ENCODE data around the gene EGFL7.
A peak's percentile ranks its signal among the peaks of the same experiment; 100 is the strongest.
"Not testable (repeated sequence)": the region's sequence is repeated elsewhere in the genome, so short reads cannot be mapped to it uniquely, and the experiment has no call there.

Gene EGFL7

DNA sequence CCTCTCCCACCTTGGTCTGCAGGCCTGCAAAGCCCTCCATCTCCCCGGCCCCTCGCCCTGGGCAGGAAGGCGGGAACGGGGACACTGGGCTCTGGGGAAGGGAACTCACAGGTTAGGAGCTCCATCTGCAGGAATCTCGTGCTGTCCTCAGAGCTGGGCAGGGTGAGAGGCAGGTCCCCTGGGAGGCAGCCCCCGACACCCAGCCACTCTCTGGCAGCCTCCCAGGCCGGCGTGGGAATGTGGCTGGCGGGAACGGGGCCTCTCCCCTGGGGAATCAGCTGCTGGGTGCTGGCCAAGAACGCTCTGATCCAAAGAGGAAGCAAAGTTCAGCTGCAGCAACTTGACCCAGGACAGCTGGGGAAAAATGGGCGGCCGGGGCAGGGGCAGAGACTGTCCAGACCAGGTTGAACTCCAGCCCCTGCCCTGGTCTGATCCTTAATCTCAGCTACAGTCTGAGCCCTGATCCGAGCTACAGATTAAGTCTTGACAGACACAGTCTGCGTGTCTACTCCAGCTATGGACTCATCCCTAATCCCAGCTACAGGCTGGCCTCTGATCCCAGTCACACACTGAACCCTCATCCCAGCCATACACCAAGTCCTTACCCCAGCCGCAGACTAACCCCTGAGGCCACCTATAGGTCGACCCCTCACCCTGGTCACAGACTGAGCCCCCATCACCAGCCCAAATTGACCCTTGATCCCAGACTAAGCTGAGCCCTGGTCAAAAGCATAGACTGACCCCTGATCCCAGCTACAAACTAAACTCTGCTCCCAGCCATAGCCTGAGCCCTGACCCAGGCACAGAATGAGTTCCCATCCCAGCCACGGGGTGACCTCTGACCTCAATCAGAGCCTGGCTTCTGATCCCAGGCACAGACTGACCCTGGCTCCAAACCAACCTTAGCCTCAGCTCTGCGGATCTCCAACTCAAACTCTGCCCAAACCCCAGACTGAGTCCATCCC, 37.3 kb upstream of the EGFL7 start:
- DNase-seq, result no peak

DNA sequence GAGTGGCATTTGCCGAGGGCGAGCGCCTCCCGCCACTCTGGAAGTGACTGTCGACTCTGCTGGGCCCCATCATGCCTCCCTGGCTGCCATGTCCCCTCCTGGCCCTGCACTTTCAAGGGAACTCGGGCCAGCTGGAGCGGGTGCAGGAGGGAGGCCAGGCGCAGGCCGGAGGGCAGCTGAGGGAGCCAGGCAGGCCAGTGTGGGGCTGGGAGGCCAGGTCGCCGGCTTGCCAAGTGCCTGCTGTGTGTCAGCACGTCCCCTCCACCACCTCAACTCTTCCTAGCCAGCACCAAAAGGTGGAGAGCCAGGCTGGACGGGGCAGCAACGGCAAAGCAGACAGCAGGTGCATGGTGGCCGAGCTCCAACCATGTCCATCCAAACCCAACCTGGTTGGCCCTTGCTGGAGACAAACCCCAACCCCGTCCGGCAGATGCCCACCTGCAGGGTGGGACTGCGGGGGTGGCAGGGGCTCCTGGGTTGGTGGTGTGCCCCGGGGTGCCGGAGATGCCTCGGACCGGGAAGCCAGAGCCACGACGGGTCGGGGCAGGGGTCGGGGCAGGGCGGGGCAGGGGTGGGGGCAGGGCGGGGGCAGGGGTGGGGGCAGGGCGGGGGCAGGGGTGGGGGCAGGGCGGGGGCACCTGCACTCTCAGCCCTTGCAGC, 36.5 kb upstream of the EGFL7 start:
- no peak for DNase-seq

DNA sequence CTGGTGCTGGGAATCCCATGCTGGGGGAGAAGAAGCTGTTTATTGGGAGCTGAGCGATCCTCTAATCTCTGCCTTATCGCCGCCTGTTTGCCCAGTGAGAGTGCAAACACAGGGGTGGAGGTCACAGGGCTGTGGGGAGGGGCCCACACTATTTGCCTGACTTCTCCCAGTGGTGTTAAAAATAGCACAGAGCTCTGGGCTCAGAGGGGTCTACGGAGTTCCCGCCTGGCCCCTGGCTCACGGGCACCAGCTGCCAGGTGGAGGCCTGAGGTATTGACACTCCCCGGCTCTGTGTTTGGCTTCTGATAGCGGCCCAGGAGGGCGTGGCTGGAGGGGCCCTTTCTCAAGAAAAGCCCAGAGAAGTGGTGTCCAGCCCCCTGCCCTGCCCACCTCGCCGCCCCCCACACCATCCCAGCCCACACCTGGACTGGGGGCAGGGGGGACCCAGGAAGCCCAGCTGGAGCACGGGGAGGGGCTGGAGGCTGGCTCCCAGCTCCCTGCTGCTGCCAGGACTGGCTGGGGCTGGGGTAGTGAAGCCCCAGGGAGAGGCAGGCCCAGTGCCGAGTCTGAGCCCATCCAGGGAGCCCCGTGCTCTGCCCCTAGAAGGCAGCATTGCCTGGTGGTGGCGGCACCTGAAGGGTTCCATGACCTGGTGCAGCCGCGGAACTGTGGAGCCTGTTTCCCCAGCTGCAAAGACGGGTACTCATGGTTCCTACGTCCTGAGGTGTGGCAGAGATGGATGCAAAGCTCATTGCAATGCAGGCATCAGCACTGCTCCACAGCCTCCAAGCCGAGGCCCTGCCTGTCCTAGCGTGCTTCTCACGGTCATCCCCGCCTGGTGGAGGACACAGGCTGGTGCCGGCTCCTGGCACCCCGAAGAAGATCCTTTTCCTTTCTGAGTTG, 35.7 kb upstream of the EGFL7 start:
- DNase-seq, result no peak

DNA sequence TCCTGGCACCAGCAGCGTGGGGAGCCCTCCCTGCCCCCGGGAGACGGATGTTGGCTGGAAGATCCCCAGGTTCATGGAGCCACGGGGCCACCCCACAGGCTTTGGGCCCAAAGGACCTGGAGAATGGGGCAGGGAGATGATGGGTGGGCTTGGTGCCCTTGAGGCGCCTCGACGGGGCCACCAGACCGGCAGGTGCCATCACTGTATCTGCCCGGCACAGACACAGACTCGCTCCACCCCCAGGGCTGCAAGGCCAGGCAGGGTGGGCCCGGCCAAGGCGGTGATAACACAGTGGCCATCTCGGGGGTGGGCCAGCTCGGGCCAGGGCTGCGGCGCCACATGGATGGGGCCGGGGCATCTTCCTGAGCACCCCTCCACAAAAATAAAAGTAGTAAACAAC, 35.0 kb upstream of the EGFL7 start:
- no peak for DNase-seq

DNA sequence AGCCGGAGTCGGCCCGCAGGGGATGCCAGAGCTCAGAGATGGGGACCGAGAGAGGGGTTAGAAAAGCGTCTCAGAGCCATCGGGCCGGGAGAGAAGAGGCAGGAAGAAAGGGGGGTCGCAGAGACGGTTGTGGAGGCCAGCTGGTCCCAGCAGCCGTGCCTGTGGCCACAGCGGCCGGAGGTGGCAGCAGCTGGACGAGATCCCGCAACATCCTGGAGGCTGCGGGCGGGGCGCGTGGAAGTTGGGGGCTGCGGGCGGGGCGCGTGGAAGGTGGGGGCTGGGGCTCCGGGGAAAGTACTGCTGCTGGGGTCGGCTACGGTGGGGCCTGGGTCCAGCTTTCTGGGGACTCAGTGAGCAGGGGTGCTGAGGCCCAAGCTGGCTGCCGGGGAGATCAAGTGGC, 34.4 kb upstream of the EGFL7 start:
- DNase-seq, result no peak

DNA sequence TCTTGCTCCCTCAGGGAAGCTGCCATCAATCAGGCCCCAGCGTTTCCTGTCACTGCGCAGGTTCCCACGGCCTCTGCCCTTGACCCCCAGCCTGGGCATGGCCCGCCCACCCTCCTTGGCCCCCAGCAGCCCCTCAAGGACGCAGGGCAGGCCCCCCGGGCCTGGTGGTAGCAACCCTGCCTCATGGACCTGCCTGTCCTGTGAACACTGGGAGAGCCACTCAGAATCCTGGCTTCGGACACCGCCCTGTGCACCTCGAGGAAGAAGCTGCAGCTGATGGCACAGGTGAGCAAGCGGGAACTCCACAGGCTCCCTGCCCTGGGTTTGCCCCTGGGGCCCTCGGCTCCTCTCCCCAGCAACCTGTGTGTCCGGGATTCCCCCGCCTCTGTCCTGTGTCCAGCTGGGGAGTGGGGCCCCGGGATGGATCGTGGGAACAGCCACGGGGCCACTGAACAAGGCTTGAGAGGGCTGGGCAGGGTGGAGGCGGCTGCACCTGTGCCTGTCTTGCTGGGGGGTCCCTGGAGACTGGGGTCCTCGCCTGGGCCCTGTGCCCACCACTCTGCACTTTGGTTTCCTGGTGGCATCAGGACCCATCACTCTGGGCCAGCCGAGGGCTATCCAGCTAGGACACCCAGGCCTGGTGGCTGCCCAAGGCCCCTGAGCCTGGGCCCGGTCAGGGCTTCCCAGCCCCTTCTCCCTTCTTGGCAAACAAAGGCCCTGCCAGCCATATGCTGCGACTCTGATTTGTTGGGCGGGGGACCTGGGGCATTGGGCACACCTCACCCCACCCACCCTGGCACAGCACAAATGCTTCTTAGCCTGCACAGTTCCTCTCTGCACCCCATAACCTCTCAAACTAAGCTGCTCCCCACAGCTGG, 33.5 kb upstream of the EGFL7 start:
- no peak for DNase-seq

DNA sequence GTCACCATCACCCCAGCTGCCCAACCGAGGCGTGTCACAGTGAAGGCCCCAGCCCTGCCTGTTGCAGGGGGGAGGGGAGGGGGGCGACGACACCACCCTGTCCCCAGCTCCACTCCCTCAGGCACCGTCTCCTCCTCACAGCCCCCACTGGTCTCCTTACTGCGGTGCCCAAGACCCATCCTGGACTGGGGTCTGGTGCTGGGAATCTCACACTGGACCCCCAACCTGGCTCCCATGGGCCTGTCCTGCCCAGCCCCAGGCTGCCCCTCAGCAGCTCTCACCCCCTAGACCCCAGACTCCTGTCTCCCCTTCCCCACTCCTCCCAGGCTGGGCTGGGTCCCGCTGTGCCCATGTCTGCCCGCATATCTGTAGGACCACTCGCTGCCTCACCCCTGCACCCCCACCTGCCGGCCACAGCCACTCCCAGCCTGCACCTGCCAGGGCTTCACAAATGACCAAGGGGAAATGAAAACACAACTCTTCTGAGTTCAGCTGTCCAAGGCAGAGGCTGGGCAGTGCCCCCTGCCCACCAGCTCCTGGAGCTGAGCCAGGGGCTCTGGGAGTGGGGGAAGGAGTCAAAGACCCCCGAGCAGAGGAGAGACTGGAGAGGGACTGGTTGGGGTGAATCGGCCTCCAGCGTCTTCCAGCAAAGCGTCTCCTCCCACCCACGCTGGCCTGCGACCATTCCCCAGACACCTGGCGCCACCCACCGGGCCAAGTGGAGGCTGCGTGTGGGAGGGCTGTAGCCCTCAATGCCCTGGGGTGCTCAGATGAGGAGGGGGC, 32.6 kb upstream of the EGFL7 start:
- DNase-seq, result peak; percentile 20

DNA sequence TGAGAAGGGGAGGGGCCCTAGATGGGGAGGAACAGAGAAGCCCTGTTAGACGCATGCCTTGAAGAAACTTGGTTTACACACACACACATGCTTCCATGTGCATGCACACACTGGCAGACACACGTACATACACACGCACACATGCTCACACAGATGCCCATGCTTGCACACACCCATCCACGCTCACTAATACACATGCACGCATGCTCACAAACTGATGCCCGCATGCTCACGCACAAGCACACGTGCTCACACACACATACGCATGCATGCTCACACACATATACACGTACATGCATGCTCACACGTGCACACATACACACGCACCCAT, 32.1 kb upstream of the EGFL7 start:
- DNase-seq, result no peak

DNA sequence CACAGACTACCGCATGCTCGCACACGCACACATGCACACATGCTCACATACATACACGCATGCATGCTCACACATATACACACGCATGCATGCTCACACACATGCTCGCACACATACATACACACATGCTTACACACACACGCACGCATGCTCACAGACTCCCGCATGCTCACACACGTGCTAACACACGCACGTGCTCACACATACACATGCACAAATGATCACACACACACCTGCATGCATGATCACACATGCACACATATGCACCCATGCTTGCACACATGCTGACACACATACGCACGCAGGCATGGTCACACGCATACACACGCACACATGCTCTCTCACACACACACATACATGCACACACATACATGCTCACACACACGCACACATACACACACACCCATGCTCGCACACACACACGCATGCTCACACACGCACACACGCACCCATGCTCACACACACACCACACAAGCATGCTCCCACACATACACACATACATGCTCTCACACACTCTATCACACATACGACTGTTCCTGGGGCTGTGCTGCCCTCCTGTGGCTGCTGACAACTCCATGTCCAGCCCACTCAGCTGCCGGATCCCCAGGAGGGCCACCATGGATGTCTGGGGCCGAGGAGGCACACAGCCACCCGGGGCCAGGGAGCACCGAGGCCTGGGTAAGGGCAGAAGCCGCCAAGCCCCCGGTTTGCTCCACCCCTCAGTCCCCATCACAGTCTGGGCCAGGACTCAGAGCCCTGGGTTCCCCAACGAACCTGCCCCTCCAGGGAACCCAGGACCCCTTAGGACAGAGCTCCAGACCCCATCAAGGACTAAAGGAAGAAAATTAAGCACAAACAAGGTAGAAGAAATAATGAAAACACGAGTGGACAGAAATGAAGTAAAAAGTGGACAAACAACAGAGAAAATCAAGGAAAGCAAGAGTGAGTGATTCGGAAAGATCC, 31.4 kb upstream of the EGFL7 start:
- DNase-seq, result peak; percentile 61

DNA sequence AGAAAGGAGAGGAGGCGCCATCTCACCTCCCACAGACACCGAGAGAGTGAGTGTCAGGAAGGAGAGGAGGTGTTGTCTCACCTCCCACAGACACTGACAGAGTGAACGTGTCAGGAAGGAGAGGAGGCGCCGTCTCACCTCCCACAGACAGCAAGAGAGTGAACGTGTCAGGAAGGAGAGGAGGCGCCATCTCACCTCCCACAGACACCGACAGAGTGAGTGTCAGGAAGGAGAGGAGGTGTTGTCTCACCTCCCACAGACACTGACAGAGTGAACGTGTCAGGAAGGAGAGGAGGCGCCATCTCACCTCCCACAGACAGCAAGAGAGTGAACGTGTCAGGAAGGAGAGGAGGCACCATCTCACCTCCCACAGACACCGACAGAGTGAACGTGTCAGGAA, 30.6 kb upstream of the EGFL7 start:
- DNase-seq, result not testable (repeated sequence)

DNA sequence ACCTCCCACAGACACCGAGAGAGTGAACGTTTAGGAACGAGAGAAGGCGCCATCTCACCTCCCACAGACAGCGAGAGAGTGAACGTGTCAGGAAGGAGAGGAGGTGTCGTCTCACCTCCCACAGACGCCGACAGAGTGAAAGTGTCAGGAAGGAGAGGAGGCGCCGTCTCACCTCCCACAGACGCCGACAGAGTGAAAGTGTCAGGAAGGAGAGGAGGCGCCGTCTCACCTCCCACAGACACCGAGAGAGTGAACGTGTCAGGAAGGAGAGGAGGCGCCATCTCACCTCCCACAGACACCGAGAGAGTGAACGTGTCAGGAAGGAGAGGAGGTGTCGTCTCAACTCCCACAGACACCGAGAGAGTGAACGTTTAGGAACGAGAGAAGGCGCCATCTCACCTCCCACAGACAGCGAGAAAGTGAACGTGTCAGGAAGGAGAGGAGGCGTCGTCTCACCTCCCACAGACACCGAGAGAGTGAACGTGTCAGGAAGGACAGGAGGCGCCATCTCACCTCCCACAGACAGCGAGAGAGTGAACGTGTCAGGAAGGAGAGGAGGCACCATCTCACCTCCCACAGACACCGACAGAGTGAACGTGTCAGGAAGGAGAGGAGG, 30.1 kb upstream of the EGFL7 start:
- DNase-seq, result peak; percentile 37

DNA sequence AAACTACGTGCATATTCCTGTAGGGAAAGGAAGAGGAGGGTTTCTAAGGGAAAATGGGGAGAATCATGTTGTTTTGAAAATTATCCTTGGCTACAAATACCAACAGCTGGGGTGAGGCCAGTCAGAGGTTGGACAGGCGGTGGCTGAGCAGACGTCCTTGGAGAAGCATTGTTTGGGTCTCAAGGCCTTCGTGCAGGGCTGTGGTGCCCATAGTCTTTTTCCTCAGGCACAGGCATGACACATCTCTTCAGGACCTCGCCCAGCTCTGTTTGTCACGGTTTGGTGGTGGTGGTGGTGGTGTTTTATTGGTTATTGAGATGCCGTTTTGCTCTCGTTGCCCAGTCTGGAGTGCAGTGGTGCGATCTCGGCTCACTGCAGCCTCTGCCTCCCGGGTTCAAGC, 27.8 kb upstream of the EGFL7 start:
- no peak for DNase-seq

DNA sequence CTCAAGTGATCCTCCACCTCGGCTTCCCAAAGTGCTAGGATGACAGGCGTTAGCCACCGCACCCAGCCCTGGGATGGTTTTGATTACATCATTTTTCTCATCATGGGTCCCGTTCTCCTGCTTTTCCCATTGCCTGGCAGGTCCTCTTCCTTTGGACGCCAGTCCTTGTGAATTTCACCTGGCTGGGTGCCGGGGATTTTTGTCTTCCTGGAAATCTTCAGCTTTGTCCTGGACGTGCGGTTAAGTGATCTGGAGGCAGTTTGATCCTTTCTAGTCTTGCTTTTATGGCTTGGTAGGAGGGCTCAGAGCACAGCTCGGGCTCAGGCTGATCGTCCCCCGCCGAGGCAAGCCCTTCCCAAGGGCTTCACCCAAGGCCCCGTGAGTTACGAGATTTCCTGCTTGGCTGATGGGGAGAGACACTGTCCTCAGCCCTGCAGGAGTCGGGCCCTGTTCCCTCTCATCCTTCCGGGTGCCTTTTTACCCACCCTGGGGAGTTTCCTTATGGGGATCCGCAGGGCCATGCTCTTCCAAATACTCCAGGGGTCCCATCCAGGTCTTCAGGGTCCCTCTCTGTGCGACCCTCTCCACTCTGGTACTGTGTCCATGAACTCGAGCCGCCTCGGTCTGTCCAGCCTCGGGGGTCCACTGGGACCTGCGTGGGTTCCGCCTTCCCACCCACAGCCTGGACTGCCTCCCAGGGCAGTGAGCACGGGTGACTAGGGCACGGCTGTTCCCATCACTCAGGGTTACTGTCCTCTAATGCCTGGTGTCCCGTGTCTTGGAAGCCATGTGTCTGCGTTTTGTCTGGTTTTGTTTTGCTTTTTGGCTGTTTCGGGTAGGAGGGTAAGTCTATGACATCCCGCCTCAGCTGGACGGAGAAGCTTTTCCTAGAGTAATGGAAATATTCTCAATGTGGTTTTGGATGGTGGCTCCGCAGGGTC, 22.3 kb upstream of the EGFL7 start:
- DNase-seq, result no peak

DNA sequence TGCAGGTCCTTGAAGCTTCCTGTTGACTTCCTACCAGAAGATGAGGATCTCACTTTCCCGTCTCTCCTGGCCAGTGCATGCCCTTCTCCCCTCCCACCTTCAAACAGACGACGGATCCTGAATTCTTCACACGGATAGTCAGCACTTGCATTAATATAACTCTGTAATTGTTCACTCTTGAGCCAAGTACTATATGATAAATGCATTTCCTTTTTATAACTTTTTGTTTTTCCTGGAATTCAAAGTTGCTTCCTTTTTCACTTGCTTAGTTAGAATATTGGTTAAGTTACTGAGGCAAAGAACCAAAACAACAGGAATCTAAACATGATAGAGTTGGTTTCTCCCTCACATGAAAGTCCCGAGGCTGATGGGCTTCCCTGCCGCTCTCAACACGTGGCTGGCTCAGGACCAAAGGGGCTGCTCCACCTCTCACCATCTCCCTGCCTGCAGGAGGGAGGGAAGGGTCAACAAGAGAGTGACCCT, 20.2 kb upstream of the EGFL7 start:
- DNase-seq, result no peak

DNA sequence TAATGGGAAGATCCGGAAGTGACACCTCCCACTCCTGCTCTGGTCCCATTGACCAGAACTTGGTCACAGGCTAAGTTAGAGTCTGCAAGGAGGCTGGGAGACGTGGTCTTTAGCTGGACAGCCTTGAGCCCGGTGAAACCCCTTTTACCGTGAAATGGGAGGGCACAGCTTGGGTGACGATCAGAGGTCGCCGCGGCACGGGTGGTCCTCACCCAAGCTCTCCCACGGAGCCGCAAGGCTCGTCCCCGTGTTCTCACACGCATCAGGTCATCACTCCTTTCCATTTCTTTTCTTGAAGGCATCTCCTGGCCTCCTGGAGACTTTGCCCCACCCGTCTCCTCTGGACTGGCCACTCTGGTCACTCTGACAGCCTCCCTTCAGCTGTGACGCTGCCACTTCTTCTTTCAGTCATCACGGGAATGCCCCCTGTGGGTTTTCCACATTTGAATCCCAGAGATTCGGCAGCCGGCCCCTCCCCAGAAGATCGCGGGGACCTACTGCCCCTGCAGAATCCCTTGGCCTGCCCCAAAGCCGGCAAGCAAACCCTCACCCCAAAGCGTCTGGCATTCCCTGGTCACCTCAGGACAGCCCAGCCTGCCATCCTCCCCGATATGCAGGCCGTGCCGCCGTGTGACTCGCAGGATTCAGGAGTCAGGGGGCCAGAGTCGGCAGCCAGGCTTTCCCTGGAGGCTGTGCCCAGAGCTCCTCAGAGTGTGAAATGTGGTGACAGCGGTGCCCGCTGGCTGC, 18.9 kb upstream of the EGFL7 start:
- no peak for DNase-seq

DNA sequence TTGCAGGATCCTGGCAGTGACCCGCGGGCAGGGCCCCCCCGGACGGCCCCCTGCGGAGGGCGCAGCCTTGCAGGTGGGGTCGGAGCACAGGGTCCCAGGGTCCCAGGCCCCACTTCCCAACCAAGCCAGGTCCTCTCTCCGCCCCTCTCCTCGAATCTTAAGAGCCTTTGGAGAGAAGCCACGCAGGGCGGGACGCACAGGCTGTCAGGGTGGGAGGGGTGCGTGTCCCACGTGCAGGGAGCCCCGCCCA, 18.4 kb upstream of the EGFL7 start:
- DNase-seq, result no peak

DNA sequence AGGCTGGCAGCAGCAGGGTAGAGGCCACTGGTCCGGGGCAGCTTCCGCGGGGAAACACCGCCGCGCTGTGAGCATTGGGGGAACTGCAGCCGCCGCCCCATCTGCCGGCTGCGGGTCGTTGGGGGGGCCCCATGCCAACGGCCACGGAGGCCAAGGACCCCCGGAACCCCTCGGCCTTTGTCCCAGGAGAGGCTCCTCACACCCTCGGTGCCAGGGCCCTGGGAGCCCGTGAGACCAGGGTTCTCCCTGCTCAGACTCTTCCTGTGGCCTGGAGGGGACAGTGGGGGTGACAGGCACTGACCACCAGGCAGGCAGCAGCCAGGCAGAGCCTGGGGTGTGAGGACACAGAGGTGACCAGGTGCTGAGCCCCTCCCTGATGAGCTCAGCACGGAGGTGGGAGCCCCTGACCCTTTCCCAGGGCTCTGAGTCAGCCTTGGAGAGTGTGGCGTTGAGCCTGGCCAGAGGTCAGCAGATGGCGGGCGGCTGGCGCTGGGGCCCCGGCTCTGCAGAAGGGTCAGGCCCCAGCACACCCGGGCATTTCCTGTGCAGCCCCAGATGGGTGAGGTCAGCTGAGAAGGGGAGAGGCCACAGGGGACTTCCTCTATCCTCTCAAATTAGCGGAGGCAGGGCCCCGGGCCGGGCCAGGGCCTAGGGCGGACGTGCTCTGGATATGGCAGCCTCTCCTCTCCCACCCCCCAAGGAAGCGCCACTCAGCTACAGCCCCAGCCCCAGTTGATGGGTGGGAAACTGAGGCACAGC, 17.9 kb upstream of the EGFL7 start:
- DNase-seq, result peak; percentile 71

Measured in stimulated activated naive CD4-positive, alpha-beta T cell treated with Interleukin-2 at 50 U/mL for 16 hours (primary cell).